OCI-LY1 (cell line): ENCODE results near the gene LGALS3.

ENCODE experiments used
- H2AFZ ChIP-seq: fragments of 200-600 bp; sonication (generic), shearing (Covaris generic); 2 replicates; pipeline ENCODE4 v1.6.0; 2014; ENCODE audit warnings: antibody characterized with exemption, mild to moderate bottlenecking, low read length
- H3F3A ChIP-seq: fragments of 200-600 bp; sonication (generic), shearing (Covaris generic); 2 replicates; pipeline ENCODE4 v1.6.0; 2014; ENCODE audit warnings: mild to moderate bottlenecking, antibody characterized with exemption, low read length, moderate library complexity; ENCODE audit not compliant: insufficient read depth
- H3K27ac ChIP-seq: fragments of 200-600 bp; sonication (generic); 2 replicates; pipeline ENCODE4 v1.5.1; 2014; ENCODE audit warnings: low read length, mixed run types, mild to moderate bottlenecking, low read depth; ENCODE audit not compliant: poor library complexity, severe bottlenecking
- H3K27me3 ChIP-seq: fragments of 200-600 bp; sonication (generic); 2 replicates; pipeline ENCODE4 v1.6.0; 2014; ENCODE audit warnings: antibody characterized with exemption, mild to moderate bottlenecking, low read length, moderate library complexity; ENCODE audit not compliant: insufficient read depth
- H3K36me3 ChIP-seq: fragments of 200-600 bp; sonication (generic); 2 replicates; pipeline ENCODE4 v1.6.1; 2014; ENCODE audit warnings: mild to moderate bottlenecking, antibody characterized with exemption, low read length, moderate library complexity, mixed read lengths; ENCODE audit not compliant: insufficient read depth
- H3K4me1 ChIP-seq: fragments of 200-600 bp; sonication (generic); 2 replicates; pipeline ENCODE4 v1.5.1; 2014; ENCODE audit warnings: mild to moderate bottlenecking, low read length, moderate library complexity; ENCODE audit not compliant: insufficient read depth, severe bottlenecking
- H3K4me2 ChIP-seq: fragments of 200-600 bp; sonication (generic), shearing (Covaris generic); 2 replicates; pipeline ENCODE4 v1.6.1; 2014; ENCODE audit warnings: low read length
- H3K4me3 ChIP-seq: fragments of 200-600 bp; sonication (generic); 2 replicates; pipeline ENCODE4 v1.5.1; 2014; ENCODE audit warnings: low read length, low read depth, mild to moderate bottlenecking, mixed read lengths; ENCODE audit not compliant: poor library complexity, severe bottlenecking
- H3K79me2 ChIP-seq: fragments of 200-600 bp; shearing (Covaris generic); 2 replicates; pipeline ENCODE4 v1.6.1; 2016; ENCODE audit warnings: mixed run types, low read length, mixed read lengths; ENCODE audit not compliant: insufficient read depth
- H3K9ac ChIP-seq: fragments of 200-600 bp; sonication (generic), shearing (Covaris generic); 2 replicates; pipeline ENCODE4 v1.6.1; 2014; ENCODE audit warnings: mild to moderate bottlenecking, low read length, mixed read lengths
- H3K9me2 ChIP-seq: fragments of 200-600 bp; sonication (generic), shearing (Covaris generic); 2 replicates; pipeline ENCODE4 v1.6.1; 2014; ENCODE audit warnings: low read depth, mild to moderate bottlenecking, low read length, mixed read lengths
- H3K9me3 ChIP-seq: fragments of 200-600 bp; shearing (Covaris generic); 2 replicates; pipeline ENCODE4 v1.6.1; 2014; ENCODE audit warnings: low read length, mixed read lengths
- H4K20me1 ChIP-seq: fragments of 200-600 bp; sonication (generic), shearing (Covaris generic); 2 replicates; pipeline ENCODE4 v1.6.0; 2016; ENCODE audit warnings: mild to moderate bottlenecking, low read length; ENCODE audit not compliant: insufficient read depth
- EZH2 ChIP-seq: fragments of 200-600 bp; sonication (generic), shearing (Covaris generic); IDR thresholded peaks from 2 replicates; pipeline ENCODE4 v1.8.0; 2017; ENCODE audit warnings: borderline replicate concordance, mixed run types, mild to moderate bottlenecking, antibody characterized with exemption, low read length, moderate library complexity, mixed read lengths
- TF ChIP-seq, protein P1 (sequence below): fragments of 200-600 bp; sonication (generic), shearing (Covaris generic); IDR thresholded peaks from 2 replicates; pipeline ENCODE4 v1.5.1; 2017; ENCODE audit warnings: mild to moderate bottlenecking, antibody characterized with exemption, low read length, moderate library complexity, mixed read lengths

LGALS3 gene

DNA sequence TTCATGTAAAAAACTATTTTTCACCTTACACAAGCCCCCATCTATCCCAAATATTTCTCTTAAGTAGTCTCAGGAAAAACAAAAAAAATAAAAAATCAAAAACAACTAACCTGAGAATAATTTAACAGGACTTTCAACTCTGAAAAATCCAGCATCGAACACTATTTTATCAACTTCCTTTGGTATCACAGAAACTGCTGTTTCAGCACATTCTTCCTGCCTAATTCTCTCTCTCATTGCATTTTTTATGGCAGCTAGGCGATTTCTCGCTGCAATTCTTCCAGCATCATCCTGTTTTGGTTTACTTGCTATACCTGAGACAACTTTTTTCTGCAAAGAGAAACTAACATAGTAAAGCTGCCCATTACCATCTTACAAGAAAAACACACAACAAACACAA, 29.4 kb downstream of the LGALS3 start:
- no peaks in the 10 kb centered on the region for H3K9me3 ChIP-seq
- no peaks in the 10 kb centered on the region for H4K20me1 ChIP-seq
- no peak overlapping the region for H2AFZ ChIP-seq
- no peaks in the 10 kb centered on the region for H3K4me1 ChIP-seq
- no peaks in the 10 kb centered on the region for H3K79me2 ChIP-seq
- no peak overlapping the region for H3K9ac ChIP-seq
- H3K27ac ChIP-seq: no peak overlapping the region
- no peaks in the 10 kb centered on the region for H3K27me3 ChIP-seq
- no peak overlapping the region for H3K4me3 ChIP-seq
- no peaks in the 10 kb centered on the region for H3F3A ChIP-seq
- no peak overlapping the region for H3K4me2 ChIP-seq
- no peaks in the 10 kb centered on the region for H3K9me2 ChIP-seq
- TF ChIP-seq EZH2: no peak
- TF ChIP-seq, protein P1, sequence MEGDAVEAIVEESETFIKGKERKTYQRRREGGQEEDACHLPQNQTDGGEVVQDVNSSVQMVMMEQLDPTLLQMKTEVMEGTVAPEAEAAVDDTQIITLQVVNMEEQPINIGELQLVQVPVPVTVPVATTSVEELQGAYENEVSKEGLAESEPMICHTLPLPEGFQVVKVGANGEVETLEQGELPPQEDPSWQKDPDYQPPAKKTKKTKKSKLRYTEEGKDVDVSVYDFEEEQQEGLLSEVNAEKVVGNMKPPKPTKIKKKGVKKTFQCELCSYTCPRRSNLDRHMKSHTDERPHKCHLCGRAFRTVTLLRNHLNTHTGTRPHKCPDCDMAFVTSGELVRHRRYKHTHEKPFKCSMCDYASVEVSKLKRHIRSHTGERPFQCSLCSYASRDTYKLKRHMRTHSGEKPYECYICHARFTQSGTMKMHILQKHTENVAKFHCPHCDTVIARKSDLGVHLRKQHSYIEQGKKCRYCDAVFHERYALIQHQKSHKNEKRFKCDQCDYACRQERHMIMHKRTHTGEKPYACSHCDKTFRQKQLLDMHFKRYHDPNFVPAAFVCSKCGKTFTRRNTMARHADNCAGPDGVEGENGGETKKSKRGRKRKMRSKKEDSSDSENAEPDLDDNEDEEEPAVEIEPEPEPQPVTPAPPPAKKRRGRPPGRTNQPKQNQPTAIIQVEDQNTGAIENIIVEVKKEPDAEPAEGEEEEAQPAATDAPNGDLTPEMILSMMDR: no peak
- H3K36me3 ChIP-seq: peaks cover 80% of the 10 kb centered on the region

DNA sequence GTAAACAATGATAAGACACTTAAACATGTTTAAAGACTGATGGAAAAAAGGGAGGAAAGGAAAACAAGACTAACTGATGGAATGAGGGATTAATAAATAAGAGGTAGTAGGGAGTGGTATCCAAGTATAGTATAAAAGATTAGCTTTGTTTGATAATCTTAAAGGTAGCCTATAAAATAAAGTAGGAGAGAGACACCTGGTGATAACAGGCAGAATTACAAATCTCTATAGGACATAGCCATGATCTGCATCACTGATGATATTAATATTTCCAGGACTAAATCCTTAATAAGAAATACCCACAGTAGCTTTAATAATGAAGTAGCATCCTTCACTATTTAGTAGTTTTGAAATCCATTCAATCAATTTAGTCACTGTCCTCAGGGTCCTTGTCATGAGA, 31.9 kb downstream of the LGALS3 start:
- H2AFZ ChIP-seq: no peak overlapping the region
- peaks cover 81% of the 10 kb centered on the region for H3K36me3 ChIP-seq
- no peaks in the 10 kb centered on the region for H4K20me1 ChIP-seq

DNA sequence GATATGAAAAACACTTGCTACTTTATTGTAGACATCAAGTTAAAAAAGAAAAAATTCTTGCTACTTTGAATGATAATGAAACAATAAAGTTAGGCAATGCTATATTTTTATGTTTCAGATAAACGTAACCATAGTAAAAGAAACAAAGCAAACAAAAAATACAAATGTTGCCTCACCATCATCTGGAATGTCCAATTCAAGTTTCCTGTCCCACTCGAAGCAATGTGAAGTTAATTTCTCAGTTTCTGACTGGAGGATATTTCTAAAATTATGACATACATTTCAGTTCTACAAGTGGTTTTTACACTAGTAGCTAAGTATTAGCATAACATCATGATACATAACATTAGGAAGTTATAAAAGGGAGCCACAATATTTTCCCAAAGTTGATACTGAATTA, 41.5 kb downstream of the LGALS3 start:
- no peaks in the 10 kb centered on the region for H3K9me3 ChIP-seq
- H3K4me2 ChIP-seq: no peak overlapping the region
- TF ChIP-seq, protein P1: no peak
- TF ChIP-seq EZH2: no peak
- H3F3A ChIP-seq: no peaks in the 10 kb centered on the region
- no peak overlapping the region for H3K27ac ChIP-seq
- no peaks in the 10 kb centered on the region for H3K27me3 ChIP-seq
- H3K36me3 ChIP-seq: peaks cover 76% of the 10 kb centered on the region
- H3K9ac ChIP-seq: no peak overlapping the region
- no peaks in the 10 kb centered on the region for H4K20me1 ChIP-seq
- no peak overlapping the region for H2AFZ ChIP-seq
- H3K9me2 ChIP-seq: no peaks in the 10 kb centered on the region
- no peaks in the 10 kb centered on the region for H3K79me2 ChIP-seq
- no peak overlapping the region for H3K4me3 ChIP-seq
- H3K4me1 ChIP-seq: no peaks in the 10 kb centered on the region

More for the DNA sequence above, 31.9 kb downstream of the LGALS3 start:
- no peak overlapping the region for H3K4me3 ChIP-seq
- no peaks in the 10 kb centered on the region for H3K4me1 ChIP-seq
- no peaks in the 10 kb centered on the region for H3K9me3 ChIP-seq
- no peaks in the 10 kb centered on the region for H3K9me2 ChIP-seq
- no peak overlapping the region for H3K27ac ChIP-seq
- no peak overlapping the region for H3K9ac ChIP-seq
- H3K27me3 ChIP-seq: no peaks in the 10 kb centered on the region
- no peaks in the 10 kb centered on the region for H3F3A ChIP-seq
- no peak overlapping the region for H3K4me2 ChIP-seq
- no peaks in the 10 kb centered on the region for H3K79me2 ChIP-seq
- TF ChIP-seq, protein P1: peak; percentile 53
- TF ChIP-seq EZH2: no peak
